WTC11 (cell line): Measurements from ENCODE around the gene PHTF1. TPM values are rescaled to one million over a fixed set of nuclear protein-coding genes. Genes with fewer than 3 reads are reported as not detected.

Experiments used
- ATAC-seq: fragments of 200-7000 bp; cut with Tn5 transposase; 2 replicates; pipeline ENCODE4 v1.10.0; 2021; ENCODE audit warnings: mild to moderate bottlenecking, moderate library complexity
- CTCF ChIA-PET: fragments of 300-600 bp; sonication (Branson Sonifier 250); formaldehyde crosslinking; loops from one replicate; lab custom pipeline; 2021; ENCODE audit warnings: antibody characterized with exemption; lab: Charles Lee
- POLR2A ChIA-PET: fragments of 350-600 bp; sonication (Branson Sonifier 250); formaldehyde crosslinking; loops from one replicate; lab custom pipeline; 2021; ENCODE audit warnings: antibody characterized with exemption; lab: Charles Lee
- DNase-seq: peaks from one replicate; pipeline ENCODE4 v3.0.0; 2021; ENCODE audit warnings: low spot score
- H3K27ac Mint-ChIP-seq: 2 replicates; pipeline ENCODE4 v1.8.0; 2021; ENCODE audit warnings: mixed read lengths
- H3K27me3 Mint-ChIP-seq: 2 replicates; pipeline ENCODE4 v1.8.0; 2021; ENCODE audit warnings: low read depth, mild to moderate bottlenecking, moderate library complexity, mixed read lengths
- H3K36me3 Mint-ChIP-seq: 2 replicates; pipeline ENCODE4 v1.8.0; 2021; ENCODE audit warnings: mixed read lengths
- H3K4me1 Mint-ChIP-seq: 2 replicates; pipeline ENCODE4 v1.8.0; 2022; ENCODE audit warnings: mixed read lengths
- H3K4me3 Mint-ChIP-seq: 2 replicates; pipeline ENCODE4 v1.8.0; 2021; ENCODE audit warnings: mild to moderate bottlenecking, moderate library complexity, mixed read lengths
- H3K9me3 Mint-ChIP-seq: 2 replicates; pipeline ENCODE4 v1.8.0; 2021; ENCODE audit warnings: mixed read lengths
- CDX4 ChIP-seq: fragments of 250-450 bp; sonication (Bioruptor Pico); IDR thresholded peaks from 2 replicates; pipeline ENCODE4 v1.9.0; 2021; ENCODE audit warnings: moderate library complexity, mild to moderate bottlenecking, inconsistent platforms, borderline replicate concordance
- CREB1 ChIP-seq: sonication (generic); formaldehyde crosslinking; IDR thresholded peaks from 2 replicates; pipeline ENCODE4 v1.8.0; 2023; ENCODE audit warnings: mild to moderate bottlenecking, missing genetic modification reagents
- E2F4 ChIP-seq: sonication (generic); formaldehyde crosslinking; IDR thresholded peaks from 2 replicates; pipeline ENCODE4 v1.8.1; 2022; ENCODE audit warnings: low read depth, mild to moderate bottlenecking, moderate library complexity, missing genetic modification reagents, borderline replicate concordance
- ELF4 ChIP-seq: sonication (generic); formaldehyde crosslinking; IDR thresholded peaks from 2 replicates; pipeline ENCODE4 v1.8.1; 2022; ENCODE audit warnings: low read depth, mild to moderate bottlenecking, moderate library complexity, missing genetic modification reagents
- IRF2 ChIP-seq: sonication (generic); formaldehyde crosslinking; IDR thresholded peaks from 2 replicates; pipeline ENCODE4 v1.8.0; 2022; ENCODE audit warnings: low read depth, missing genetic modification reagents, borderline replicate concordance
- MXD4 ChIP-seq: fragments of 250-450 bp; sonication (Bioruptor Pico); IDR thresholded peaks from 2 replicates; pipeline ENCODE4 v1.8.0; 2021; ENCODE audit warnings: mild to moderate bottlenecking, moderate library complexity, borderline replicate concordance
- NR3C1 ChIP-seq: sonication (generic); formaldehyde crosslinking; conservative IDR thresholded peaks from 2 replicates; pipeline ENCODE4 v1.8.1; 2023; ENCODE audit warnings: low read depth, mild to moderate bottlenecking, missing genetic modification reagents
- PRRX2 ChIP-seq: fragments of 250-450 bp; sonication (Bioruptor Pico); IDR thresholded peaks from 2 replicates; pipeline ENCODE4 v1.8.0; 2021; ENCODE audit warnings: mild to moderate bottlenecking
- RORB ChIP-seq: fragments of 250-450 bp; sonication (Bioruptor Pico); IDR thresholded peaks from 2 replicates; pipeline ENCODE4 v1.9.0; 2021; ENCODE audit warnings: mild to moderate bottlenecking
- SMAD3 ChIP-seq: sonication (generic); formaldehyde crosslinking; IDR thresholded peaks from 2 replicates; pipeline ENCODE4 v1.8.0; 2022; ENCODE audit warnings: missing genetic modification reagents, mild to moderate bottlenecking, borderline replicate concordance
- USF1 ChIP-seq: sonication (generic); formaldehyde crosslinking; IDR thresholded peaks from 2 replicates; pipeline ENCODE4 v1.8.0; 2022; ENCODE audit warnings: mild to moderate bottlenecking, missing genetic modification reagents
- ZNF219 ChIP-seq: sonication (generic); formaldehyde crosslinking; IDR thresholded peaks from 2 replicates; pipeline ENCODE4 v1.8.0; 2023; ENCODE audit warnings: missing genetic modification reagents, mild to moderate bottlenecking, borderline replicate concordance
- total RNA-seq: library from RNA; stranded (reverse); gene quantifications from 3 replicates; pipeline ENCODE4 v1.2.3, GENCODE V29; 2021
- TF ChIP-seq, protein P1 (sequence below): sonication (generic); formaldehyde crosslinking; conservative IDR thresholded peaks from 2 replicates; pipeline ENCODE4 v1.8.1; 2022; ENCODE audit warnings: mild to moderate bottlenecking, missing genetic modification reagents
- TF ChIP-seq, protein P2 (sequence below): sonication (generic); formaldehyde crosslinking; conservative IDR thresholded peaks from 2 replicates; pipeline ENCODE4 v1.8.1; 2023; ENCODE audit warnings: mild to moderate bottlenecking, low read depth, missing genetic modification reagents, moderate library complexity
- TF ChIP-seq, protein P3 (sequence below): sonication (generic); formaldehyde crosslinking; IDR thresholded peaks from 2 replicates; pipeline ENCODE4 v1.8.1; 2022; ENCODE audit warnings: low read depth, missing genetic modification reagents, borderline replicate concordance
- TF ChIP-seq, protein P4 (sequence below): fragments of 250-450 bp; sonication (Bioruptor Pico); IDR thresholded peaks from 2 replicates; pipeline ENCODE4 v1.9.0; 2021; ENCODE audit warnings: mild to moderate bottlenecking, borderline replicate concordance
- TF ChIP-seq, protein P5 (sequence below): sonication (generic); formaldehyde crosslinking; IDR thresholded peaks from 2 replicates; pipeline ENCODE4 v1.8.1; 2022; ENCODE audit warnings: mild to moderate bottlenecking, missing genetic modification reagents, moderate library complexity, borderline replicate concordance

Gene PHTF1
- total RNA-seq, 1 experiment from 2014 or later: 28.7 TPM

- DNase-seq (no peak), ATAC-seq (no peak)
- Mint-ChIP-seq H3K36me3 (no peaks in the 10 kb centered on the region), H3K9me3 (no peaks in the 10 kb centered on the region), H3K27me3 (no peaks in the 10 kb centered on the region), H3K4me3 (no peak overlapping the region), H3K4me1 (no peaks in the 10 kb centered on the region), H3K27ac (no peak overlapping the region)
- ChIA-PET POLR2A (no interaction called here), CTCF (no interaction called here)
- TF ChIP-seq, protein P1, sequence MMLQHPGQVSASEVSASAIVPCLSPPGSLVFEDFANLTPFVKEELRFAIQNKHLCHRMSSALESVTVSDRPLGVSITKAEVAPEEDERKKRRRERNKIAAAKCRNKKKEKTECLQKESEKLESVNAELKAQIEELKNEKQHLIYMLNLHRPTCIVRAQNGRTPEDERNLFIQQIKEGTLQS (CRISPR knock-in tag): no peak
- TF ChIP-seq ZNF219 (CRISPR knock-in tag): no peak
- TF ChIP-seq, protein P2, sequence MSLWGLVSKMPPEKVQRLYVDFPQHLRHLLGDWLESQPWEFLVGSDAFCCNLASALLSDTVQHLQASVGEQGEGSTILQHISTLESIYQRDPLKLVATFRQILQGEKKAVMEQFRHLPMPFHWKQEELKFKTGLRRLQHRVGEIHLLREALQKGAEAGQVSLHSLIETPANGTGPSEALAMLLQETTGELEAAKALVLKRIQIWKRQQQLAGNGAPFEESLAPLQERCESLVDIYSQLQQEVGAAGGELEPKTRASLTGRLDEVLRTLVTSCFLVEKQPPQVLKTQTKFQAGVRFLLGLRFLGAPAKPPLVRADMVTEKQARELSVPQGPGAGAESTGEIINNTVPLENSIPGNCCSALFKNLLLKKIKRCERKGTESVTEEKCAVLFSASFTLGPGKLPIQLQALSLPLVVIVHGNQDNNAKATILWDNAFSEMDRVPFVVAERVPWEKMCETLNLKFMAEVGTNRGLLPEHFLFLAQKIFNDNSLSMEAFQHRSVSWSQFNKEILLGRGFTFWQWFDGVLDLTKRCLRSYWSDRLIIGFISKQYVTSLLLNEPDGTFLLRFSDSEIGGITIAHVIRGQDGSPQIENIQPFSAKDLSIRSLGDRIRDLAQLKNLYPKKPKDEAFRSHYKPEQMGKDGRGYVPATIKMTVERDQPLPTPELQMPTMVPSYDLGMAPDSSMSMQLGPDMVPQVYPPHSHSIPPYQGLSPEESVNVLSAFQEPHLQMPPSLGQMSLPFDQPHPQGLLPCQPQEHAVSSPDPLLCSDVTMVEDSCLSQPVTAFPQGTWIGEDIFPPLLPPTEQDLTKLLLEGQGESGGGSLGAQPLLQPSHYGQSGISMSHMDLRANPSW (CRISPR knock-in tag): no peak
- TF ChIP-seq RORB: no peak
- TF ChIP-seq USF1 (CRISPR knock-in tag): no peak
- no peak for TF ChIP-seq SMAD3
- no peak for TF ChIP-seq E2F4 (CRISPR knock-in tag)
- no peak for TF ChIP-seq CREB1 (CRISPR knock-in tag)
- TF ChIP-seq IRF2 (CRISPR knock-in tag): no peak
- TF ChIP-seq NR3C1 (CRISPR knock-in tag): no peak
- TF ChIP-seq CDX4 (CRISPR knock-in tag): no peak
- TF ChIP-seq PRRX2: no peak
- no peak for TF ChIP-seq ELF4
- TF ChIP-seq, protein P3, sequence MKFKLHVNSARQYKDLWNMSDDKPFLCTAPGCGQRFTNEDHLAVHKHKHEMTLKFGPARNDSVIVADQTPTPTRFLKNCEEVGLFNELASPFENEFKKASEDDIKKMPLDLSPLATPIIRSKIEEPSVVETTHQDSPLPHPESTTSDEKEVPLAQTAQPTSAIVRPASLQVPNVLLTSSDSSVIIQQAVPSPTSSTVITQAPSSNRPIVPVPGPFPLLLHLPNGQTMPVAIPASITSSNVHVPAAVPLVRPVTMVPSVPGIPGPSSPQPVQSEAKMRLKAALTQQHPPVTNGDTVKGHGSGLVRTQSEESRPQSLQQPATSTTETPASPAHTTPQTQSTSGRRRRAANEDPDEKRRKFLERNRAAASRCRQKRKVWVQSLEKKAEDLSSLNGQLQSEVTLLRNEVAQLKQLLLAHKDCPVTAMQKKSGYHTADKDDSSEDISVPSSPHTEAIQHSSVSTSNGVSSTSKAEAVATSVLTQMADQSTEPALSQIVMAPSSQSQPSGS (CRISPR knock-in tag): no peak
Observed at GRCh38 chr1:113660088-113660487, 99.2 kb downstream of the PHTF1 start.

- H3K27ac Mint-ChIP-seq: no peak overlapping the region
- H3K4me3 Mint-ChIP-seq: no peak overlapping the region
- ATAC-seq: no peak
- TF ChIP-seq SMAD3 (no peak), MXD4 (CRISPR knock-in tag) (no peak)
- TF ChIP-seq, protein P1 (CRISPR knock-in tag): no peak
- TF ChIP-seq, protein P4, sequence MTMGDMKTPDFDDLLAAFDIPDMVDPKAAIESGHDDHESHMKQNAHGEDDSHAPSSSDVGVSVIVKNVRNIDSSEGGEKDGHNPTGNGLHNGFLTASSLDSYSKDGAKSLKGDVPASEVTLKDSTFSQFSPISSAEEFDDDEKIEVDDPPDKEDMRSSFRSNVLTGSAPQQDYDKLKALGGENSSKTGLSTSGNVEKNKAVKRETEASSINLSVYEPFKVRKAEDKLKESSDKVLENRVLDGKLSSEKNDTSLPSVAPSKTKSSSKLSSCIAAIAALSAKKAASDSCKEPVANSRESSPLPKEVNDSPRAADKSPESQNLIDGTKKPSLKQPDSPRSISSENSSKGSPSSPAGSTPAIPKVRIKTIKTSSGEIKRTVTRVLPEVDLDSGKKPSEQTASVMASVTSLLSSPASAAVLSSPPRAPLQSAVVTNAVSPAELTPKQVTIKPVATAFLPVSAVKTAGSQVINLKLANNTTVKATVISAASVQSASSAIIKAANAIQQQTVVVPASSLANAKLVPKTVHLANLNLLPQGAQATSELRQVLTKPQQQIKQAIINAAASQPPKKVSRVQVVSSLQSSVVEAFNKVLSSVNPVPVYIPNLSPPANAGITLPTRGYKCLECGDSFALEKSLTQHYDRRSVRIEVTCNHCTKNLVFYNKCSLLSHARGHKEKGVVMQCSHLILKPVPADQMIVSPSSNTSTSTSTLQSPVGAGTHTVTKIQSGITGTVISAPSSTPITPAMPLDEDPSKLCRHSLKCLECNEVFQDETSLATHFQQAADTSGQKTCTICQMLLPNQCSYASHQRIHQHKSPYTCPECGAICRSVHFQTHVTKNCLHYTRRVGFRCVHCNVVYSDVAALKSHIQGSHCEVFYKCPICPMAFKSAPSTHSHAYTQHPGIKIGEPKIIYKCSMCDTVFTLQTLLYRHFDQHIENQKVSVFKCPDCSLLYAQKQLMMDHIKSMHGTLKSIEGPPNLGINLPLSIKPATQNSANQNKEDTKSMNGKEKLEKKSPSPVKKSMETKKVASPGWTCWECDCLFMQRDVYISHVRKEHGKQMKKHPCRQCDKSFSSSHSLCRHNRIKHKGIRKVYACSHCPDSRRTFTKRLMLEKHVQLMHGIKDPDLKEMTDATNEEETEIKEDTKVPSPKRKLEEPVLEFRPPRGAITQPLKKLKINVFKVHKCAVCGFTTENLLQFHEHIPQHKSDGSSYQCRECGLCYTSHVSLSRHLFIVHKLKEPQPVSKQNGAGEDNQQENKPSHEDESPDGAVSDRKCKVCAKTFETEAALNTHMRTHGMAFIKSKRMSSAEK (CRISPR knock-in tag): no peak
- TF ChIP-seq, protein P5, sequence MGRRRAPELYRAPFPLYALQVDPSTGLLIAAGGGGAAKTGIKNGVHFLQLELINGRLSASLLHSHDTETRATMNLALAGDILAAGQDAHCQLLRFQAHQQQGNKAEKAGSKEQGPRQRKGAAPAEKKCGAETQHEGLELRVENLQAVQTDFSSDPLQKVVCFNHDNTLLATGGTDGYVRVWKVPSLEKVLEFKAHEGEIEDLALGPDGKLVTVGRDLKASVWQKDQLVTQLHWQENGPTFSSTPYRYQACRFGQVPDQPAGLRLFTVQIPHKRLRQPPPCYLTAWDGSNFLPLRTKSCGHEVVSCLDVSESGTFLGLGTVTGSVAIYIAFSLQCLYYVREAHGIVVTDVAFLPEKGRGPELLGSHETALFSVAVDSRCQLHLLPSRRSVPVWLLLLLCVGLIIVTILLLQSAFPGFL (CRISPR knock-in tag): no peak
- TF ChIP-seq, protein P3 (CRISPR knock-in tag): no peak
- no peaks in the 10 kb centered on the region for H3K36me3 Mint-ChIP-seq
- H3K27me3 Mint-ChIP-seq: no peaks in the 10 kb centered on the region
- H3K4me1 Mint-ChIP-seq: no peaks in the 10 kb centered on the region
- CTCF ChIA-PET: no interaction called here
- no peaks in the 10 kb centered on the region for H3K9me3 Mint-ChIP-seq
- POLR2A ChIA-PET: no interaction called here
- no peak for DNase-seq
Observed at GRCh38 chr1:113659556-113659955, 99.7 kb downstream of the PHTF1 start.
